HG02588 (cell line): ENCODE data around the gene RNF6.
A peak's percentile ranks its signal among the peaks of the same experiment; 100 is the strongest.
"Not testable (repeated sequence)": the region's sequence is repeated elsewhere in the genome, so short reads cannot be mapped to it uniquely, and the experiment has no call there.

ENCODE experiments used
- ATAC-seq: cut with Tn5 transposase; IDR thresholded peaks from one replicate; pipeline ENCODE4 v1.9.1; 2021; ENCODE audit warnings: mild to moderate bottlenecking, moderate library complexity; ENCODE audit not compliant: unreplicated experiment

The RNF6 gene

GRCh38 chr13:26221721-26222519, at the start of gene RNF6:
Gene RNF6 (minus strand): TSS chr13:26222314. CDS start chr13:26219649, 2,665 bp downstream.
- ATAC-seq: peak; percentile 96

- no peak for ATAC-seq
Observed at GRCh38 chr13:26270707-26271106, 48.6 kb upstream of the RNF6 start.

- ATAC-seq: no peak
Observed at GRCh38 chr13:26266311-26266710, 44.2 kb upstream of the RNF6 start.

GRCh38 chr13:26262156-26262555, 40.0 kb upstream of the RNF6 start:
- ATAC-seq: no peak

GRCh38 chr13:26259634-26260033, 37.5 kb upstream of the RNF6 start:
- ATAC-seq: no peak

GRCh38 chr13:26257049-26257448, 34.9 kb upstream of the RNF6 start:
- no peak for ATAC-seq

GRCh38 chr13:26255691-26256277, 33.7 kb upstream of the RNF6 start:
- ATAC-seq: no peak

GRCh38 chr13:26255115-26255514, 33.0 kb upstream of the RNF6 start:
- no peak for ATAC-seq

- ATAC-seq: peak; percentile 33
Observed at GRCh38 chr13:26254583-26255111, 32.5 kb upstream of the RNF6 start.

GRCh38 chr13:26253787-26254582, 31.9 kb upstream of the RNF6 start, which contains the start of gene CDK8:
Gene CDK8 (plus strand): TSS chr13:26254129. CDS start chr13:26254642, 513 bp downstream.
- peak; percentile 88 for ATAC-seq

GRCh38 chr13:26253262-26253786, 31.2 kb upstream of the RNF6 start:
- no peak for ATAC-seq

GRCh38 chr13:26252006-26252405, 29.9 kb upstream of the RNF6 start:
- not testable (repeated sequence) for ATAC-seq

- no peak for ATAC-seq
Observed at GRCh38 chr13:26249551-26249950, 27.4 kb upstream of the RNF6 start.

GRCh38 chr13:26247608-26248007, 25.5 kb upstream of the RNF6 start:
- no peak for ATAC-seq

- no peak for ATAC-seq
Observed at GRCh38 chr13:26247011-26247410, 24.9 kb upstream of the RNF6 start.

GRCh38 chr13:26246154-26246553, 24.0 kb upstream of the RNF6 start:
- ATAC-seq: no peak

- ATAC-seq: no peak
Observed at GRCh38 chr13:26236296-26236695, 14.2 kb upstream of the RNF6 start.

- no peak for ATAC-seq
Observed at GRCh38 chr13:26230703-26231102, 8.6 kb upstream of the RNF6 start.

GRCh38 chr13:26229080-26229615, 7.0 kb upstream of the RNF6 start:
- ATAC-seq: no peak

- no peak for ATAC-seq
Observed at GRCh38 chr13:26228096-26228495, 6.0 kb upstream of the RNF6 start.
